ENCODE results near the gene TCF15.

GRCh38 chr20:588476-588875, 21.6 kb downstream of the TCF15 start:
- TF ChIP-seq CTCF (IDR thresholded peaks at IDR 0.05; ENCODE audit: low read length) (no peak), EZH2 (IDR thresholded peaks at IDR 0.05; ENCODE audit: borderline replicate concordance, low read length) (no peak)

Measured in OCI-LY1 (cell line).